Spleen (tissue), 7 donors: ENCODE measurements around the gene PHLDA2.

ENCODE experiments used
- POLR2A ChIP-seq, 3 donors: fragments of 450-650 bp; IDR thresholded peaks; one replicate each; pipeline ENCODE4 v1.5.1; 2017; ENCODE audit warnings: antibody characterized with exemption in 3 of 3, mild to moderate bottlenecking in 1 of 3
- TF ChIP-seq, protein P1 (sequence below), 11 experiments: fragments of 200-600 bp in 7 of 11; fragments of 450-650 bp in 4 of 11; sonication (generic) in 4 of 11; IDR thresholded peaks in 8 of 11; conservative IDR thresholded peaks in 3 of 11; 1 replicate in 7 of 11; 2 replicates in 4 of 11; pipeline versions ENCODE4 v1.4.0 to v1.8.0; 2016 to 2021; ENCODE audit warnings: antibody characterized with exemption in 11 of 11, inconsistent platforms in 4 of 11, mild to moderate bottlenecking in 1 of 11
- donor health status: DM: no; HTN: no; CAD: no; lungs with moderate emphysema.
- donor health status: DM: no; HTN: no; CAD: no.
- donor health status: DM: no; HTN: no; CAD: no.

- TF ChIP-seq POLR2A (IDR thresholded peaks at IDR 0.05): no peak
- TF ChIP-seq, protein P1, sequence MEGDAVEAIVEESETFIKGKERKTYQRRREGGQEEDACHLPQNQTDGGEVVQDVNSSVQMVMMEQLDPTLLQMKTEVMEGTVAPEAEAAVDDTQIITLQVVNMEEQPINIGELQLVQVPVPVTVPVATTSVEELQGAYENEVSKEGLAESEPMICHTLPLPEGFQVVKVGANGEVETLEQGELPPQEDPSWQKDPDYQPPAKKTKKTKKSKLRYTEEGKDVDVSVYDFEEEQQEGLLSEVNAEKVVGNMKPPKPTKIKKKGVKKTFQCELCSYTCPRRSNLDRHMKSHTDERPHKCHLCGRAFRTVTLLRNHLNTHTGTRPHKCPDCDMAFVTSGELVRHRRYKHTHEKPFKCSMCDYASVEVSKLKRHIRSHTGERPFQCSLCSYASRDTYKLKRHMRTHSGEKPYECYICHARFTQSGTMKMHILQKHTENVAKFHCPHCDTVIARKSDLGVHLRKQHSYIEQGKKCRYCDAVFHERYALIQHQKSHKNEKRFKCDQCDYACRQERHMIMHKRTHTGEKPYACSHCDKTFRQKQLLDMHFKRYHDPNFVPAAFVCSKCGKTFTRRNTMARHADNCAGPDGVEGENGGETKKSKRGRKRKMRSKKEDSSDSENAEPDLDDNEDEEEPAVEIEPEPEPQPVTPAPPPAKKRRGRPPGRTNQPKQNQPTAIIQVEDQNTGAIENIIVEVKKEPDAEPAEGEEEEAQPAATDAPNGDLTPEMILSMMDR (IDR thresholded peaks at IDR 0.05 in 8 of 11, conservative IDR thresholded peaks at IDR 0.05 in 3 of 11): no peak
These were observed 38.5 kb downstream of the PHLDA2 start for GRCh38 chr11:2890466-2891294.
